HG02870 (cell line): ENCODE measurements around the gene MYBPHL.

Source experiments
- ATAC-seq: cut with Tn5 transposase; IDR thresholded peaks from one replicate; pipeline ENCODE4 v1.9.1; 2021; ENCODE audit warnings: mild to moderate bottlenecking, moderate library complexity; ENCODE audit not compliant: unreplicated experiment

MYBPHL gene

GRCh38 chr1:109306832-109307273 lies at the start of gene MYBPHL:
TSS of gene MYBPHL (minus strand) at chr1:109307011. CDS start at chr1:109306991, 20 bp downstream.
- ATAC-seq = no peak

GRCh38 chr1:109356505-109356904 lies 49.7 kb upstream of the MYBPHL start:
- ATAC-seq = no peak

GRCh38 chr1:109354929-109355328 lies 48.1 kb upstream of the MYBPHL start:
- no peak for ATAC-seq

GRCh38 chr1:109351457-109351856 lies 44.6 kb upstream of the MYBPHL start:
- ATAC-seq = no peak

GRCh38 chr1:109350655-109351054 lies 43.8 kb upstream of the MYBPHL start:
- ATAC-seq = no peak

- ATAC-seq = no peak
Observed at GRCh38 chr1:109350182-109350581, 43.4 kb upstream of the MYBPHL start.

- ATAC-seq = no peak
Observed at GRCh38 chr1:109347511-109347910, 40.7 kb upstream of the MYBPHL start.

GRCh38 chr1:109341944-109342930 lies 35.4 kb upstream of the MYBPHL start:
- no peak for ATAC-seq

GRCh38 chr1:109338608-109339007 lies 31.8 kb upstream of the MYBPHL start:
- ATAC-seq = no peak

- ATAC-seq = no peak
Observed at GRCh38 chr1:109338091-109338490, 31.3 kb upstream of the MYBPHL start.

- no peak for ATAC-seq
Observed at GRCh38 chr1:109335091-109335490, 28.3 kb upstream of the MYBPHL start.

GRCh38 chr1:109331113-109331512 lies 24.3 kb upstream of the MYBPHL start:
- no peak for ATAC-seq

GRCh38 chr1:109327285-109327684 lies 20.5 kb upstream of the MYBPHL start:
- no peak for ATAC-seq

- ATAC-seq = no peak
Observed at GRCh38 chr1:109322974-109323373, 16.2 kb upstream of the MYBPHL start.

- ATAC-seq = no peak
Observed at GRCh38 chr1:109319114-109319513, 12.3 kb upstream of the MYBPHL start.

- no peak for ATAC-seq
Observed at GRCh38 chr1:109316506-109316905, 9.7 kb upstream of the MYBPHL start.

GRCh38 chr1:109315288-109315687 lies 8.5 kb upstream of the MYBPHL start:
- no peak for ATAC-seq

- no peak for ATAC-seq
Observed at GRCh38 chr1:109314795-109315194, 8.0 kb upstream of the MYBPHL start.

- no peak for ATAC-seq
Observed at GRCh38 chr1:109312978-109313775, 6.4 kb upstream of the MYBPHL start.

- ATAC-seq = no peak
Observed at GRCh38 chr1:109312246-109312645, 5.4 kb upstream of the MYBPHL start.

- ATAC-seq = no peak
Observed at GRCh38 chr1:109309347-109309746, 2.5 kb upstream of the MYBPHL start.
